Activated T-helper 17 cell treated with anti-CD3 and anti-CD28 coated beads, Interleukin-2, amount 50 U/mL, for 72 hours (primary cell): ENCODE measurements around the gene AQP9. TPM values are rescaled to one million over a fixed set of nuclear protein-coding genes. Genes with fewer than 3 reads are reported as not detected.
A peak's percentile ranks its signal among the peaks of the same experiment; 100 is the strongest.
"Not testable (repeated sequence)": the region's sequence is repeated elsewhere in the genome, so short reads cannot be mapped to it uniquely, and the experiment has no call there.

Experiments
- ATAC-seq: fragments of 150-1000 bp; cut with Tn5 transposase; replicated peaks from 2 replicates; pipeline ENCODE4 v1.10.0; 2021; ENCODE audit warnings: mild to moderate bottlenecking, moderate library complexity
- H3K27ac Mint-ChIP-seq: one replicate; pipeline ENCODE4 v1.8.0; 2022; ENCODE audit warnings: mixed read lengths
- H3K27me3 Mint-ChIP-seq: one replicate; pipeline ENCODE4 v1.8.0; 2022; ENCODE audit warnings: mixed read lengths
- H3K36me3 Mint-ChIP-seq: one replicate; pipeline ENCODE4 v1.8.0; 2022; ENCODE audit warnings: low read depth, mild to moderate bottlenecking, mixed read lengths
- H3K4me1 Mint-ChIP-seq: one replicate; pipeline ENCODE4 v1.8.0; 2022; ENCODE audit warnings: mixed read lengths
- H3K4me3 Mint-ChIP-seq: one replicate; pipeline ENCODE4 v1.8.0; 2022; ENCODE audit warnings: mild to moderate bottlenecking, mixed read lengths
- H3K9me3 Mint-ChIP-seq: one replicate; pipeline ENCODE4 v1.8.0; 2022; ENCODE audit warnings: mixed read lengths
- total RNA-seq, 2 donors: library from RNA; stranded (reverse); gene quantifications; one replicate each; pipeline ENCODE4 v1.2.3, GENCODE V29; 2022

Gene AQP9
- total RNA-seq, 2 donors from 2014 or later, result not detected

DNA sequence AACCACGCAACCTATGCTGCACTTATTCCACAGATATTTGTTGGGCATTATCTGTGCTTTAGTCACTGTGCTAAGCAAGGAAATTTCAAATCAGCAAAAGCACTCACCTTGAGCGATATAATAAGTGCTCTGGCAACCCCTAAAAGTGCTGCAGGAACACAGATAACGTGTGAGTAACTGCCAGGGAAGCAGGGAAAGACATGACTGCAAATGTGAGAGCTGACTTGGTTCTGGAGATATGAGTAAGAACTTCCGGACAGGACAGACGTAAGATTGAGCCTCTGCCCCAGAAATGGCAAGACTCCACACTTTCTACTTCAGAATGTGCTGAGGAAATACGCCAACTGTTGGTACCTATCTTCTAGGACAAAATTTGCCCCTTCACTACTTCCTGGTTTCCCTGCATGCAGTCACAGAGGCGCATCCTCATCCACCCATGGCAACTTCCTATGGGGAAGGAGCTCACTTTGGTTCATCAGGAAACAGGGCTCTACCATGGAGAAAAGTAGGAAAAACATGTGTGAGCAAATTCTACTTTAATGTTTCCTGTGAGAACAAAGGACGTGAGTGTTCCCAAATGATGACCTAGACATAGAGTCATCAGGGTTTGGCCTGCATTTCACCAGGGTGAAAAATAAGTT is 41.7 kb downstream of the AQP9 start:
- Mint-ChIP-seq H3K27me3 (peaks cover 24% of the 10 kb centered on the region), H3K4me3 (no peak overlapping the region), H3K27ac (no peak overlapping the region), H3K36me3 (no peaks in the 10 kb centered on the region), H3K9me3 (no peaks in the 10 kb centered on the region), H3K4me1 (no peaks in the 10 kb centered on the region)
- ATAC-seq, result no peak

DNA sequence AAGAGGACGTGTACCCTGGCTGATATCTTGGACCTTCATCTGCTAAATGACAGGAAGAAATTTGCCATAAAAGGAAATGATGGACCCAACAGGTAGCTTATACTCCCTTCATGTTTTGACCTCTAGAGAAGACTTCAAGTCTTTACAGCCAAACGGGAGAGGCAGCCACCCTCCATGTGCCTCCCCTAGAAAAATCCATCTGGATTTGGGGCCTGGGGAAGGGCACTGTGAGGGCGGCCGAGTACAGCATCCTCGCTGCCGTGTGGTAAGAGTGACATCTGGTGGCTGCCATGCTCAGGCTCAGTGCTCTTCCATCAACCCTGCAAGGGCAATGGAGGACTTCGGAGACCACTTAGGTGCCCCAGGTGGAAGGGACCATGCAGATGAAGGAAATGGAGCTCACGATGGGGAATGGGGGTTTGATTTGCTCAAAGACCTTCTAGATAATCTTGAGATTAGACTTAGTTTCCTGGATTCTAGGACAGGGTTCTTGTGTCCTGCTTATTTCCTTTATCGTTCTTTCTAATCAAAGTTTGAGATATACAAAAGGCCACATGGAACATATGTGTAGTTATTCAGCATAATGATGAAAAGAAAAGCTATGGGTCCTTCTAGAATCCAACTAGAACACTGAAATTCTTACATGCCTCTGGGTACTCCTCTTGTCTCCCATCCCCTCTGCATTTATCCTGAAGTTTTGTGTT is 44.4 kb downstream of the AQP9 start:
- H3K27ac Mint-ChIP-seq, result no peak overlapping the region
- no peaks in the 10 kb centered on the region for H3K4me1 Mint-ChIP-seq
- ATAC-seq, result peak; percentile 74
- no peaks in the 10 kb centered on the region for H3K9me3 Mint-ChIP-seq
- no peak overlapping the region for H3K4me3 Mint-ChIP-seq
- H3K27me3 Mint-ChIP-seq, result peaks cover 29% of the 10 kb centered on the region
- H3K36me3 Mint-ChIP-seq, result no peaks in the 10 kb centered on the region

DNA sequence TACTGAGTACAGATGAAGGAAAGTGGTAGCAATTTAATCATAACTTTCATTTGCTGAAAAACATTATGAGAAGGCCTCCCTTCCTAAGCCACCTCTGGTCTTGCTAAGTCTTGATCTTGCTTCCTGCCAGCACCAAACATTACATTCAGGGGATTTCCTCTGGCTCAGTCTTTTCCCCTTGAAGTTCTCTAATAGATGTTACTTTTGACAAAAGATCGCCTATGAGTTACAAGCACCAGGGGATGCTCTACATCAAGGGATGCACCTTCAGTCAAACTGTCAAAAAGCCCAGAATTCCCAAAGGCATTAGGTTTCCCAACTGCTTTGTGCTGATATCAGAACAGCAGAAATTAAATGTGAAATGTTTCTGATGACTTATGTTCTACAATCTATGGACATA is 47.3 kb downstream of the AQP9 start:
- Mint-ChIP-seq H3K27me3 (peaks cover 35% of the 10 kb centered on the region), H3K4me3 (no peak overlapping the region), H3K36me3 (no peaks in the 10 kb centered on the region), H3K4me1 (no peaks in the 10 kb centered on the region), H3K27ac (no peak overlapping the region), H3K9me3 (no peaks in the 10 kb centered on the region)
- no peak for ATAC-seq

DNA sequence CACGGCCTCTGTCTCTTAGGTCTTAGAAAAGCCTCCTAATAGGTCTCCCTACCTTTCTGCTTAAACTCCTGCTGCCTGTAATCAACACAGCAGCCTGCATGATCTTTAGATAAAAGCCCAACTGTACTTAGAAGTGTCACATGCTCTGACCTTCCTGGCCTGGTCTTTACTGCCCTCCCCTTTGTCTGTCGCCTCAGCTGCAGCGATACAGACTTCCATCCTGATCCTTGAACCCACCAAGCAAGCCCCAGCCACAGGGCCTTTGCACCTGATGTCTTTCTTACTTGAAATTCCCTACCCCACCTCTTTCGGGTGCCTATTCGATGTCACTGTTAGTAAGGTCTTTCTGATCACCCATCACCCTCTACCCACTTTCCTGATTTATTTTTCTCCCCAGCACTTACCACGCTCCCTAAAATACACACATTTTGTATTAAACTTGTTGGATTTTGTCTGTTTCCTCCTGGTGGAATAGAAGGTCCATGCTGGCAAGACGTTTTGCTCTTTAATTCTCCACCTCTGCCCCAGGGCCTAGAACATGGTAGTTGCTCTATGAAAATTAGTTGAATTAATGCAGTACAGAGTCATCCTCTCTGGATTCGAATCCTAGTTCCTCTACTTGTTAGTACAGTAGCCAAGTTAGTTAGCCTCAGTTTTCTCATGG is 51.1 kb downstream of the AQP9 start:
- H3K9me3 Mint-ChIP-seq, result no peaks in the 10 kb centered on the region
- no peaks in the 10 kb centered on the region for H3K36me3 Mint-ChIP-seq
- no peak overlapping the region for H3K27ac Mint-ChIP-seq
- no peaks in the 10 kb centered on the region for H3K4me1 Mint-ChIP-seq
- peaks cover 28% of the 10 kb centered on the region for H3K27me3 Mint-ChIP-seq
- no peak overlapping the region for H3K4me3 Mint-ChIP-seq
- no peak for ATAC-seq

DNA sequence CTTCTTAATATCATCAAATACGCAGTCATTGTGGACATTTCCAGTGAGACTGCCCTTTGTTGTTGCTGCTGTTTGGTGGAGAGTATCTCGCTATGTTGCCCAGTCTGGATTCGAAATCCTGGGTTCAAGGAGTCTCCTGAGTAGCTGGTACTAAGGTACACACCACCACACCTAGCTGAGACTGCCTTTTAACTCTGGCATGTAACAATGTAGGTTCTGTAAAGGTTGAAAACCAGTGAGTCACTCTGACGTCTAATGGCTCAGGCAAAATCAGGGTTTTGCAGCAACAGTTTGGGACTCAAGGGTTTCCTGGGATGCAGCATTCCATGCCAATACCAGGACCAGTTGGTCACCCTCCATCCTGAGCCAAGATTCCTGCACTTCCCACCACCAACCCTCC is 52.2 kb downstream of the AQP9 start:
- Mint-ChIP-seq H3K27ac (no peak overlapping the region), H3K4me1 (no peaks in the 10 kb centered on the region), H3K9me3 (no peaks in the 10 kb centered on the region), H3K36me3 (no peaks in the 10 kb centered on the region), H3K4me3 (no peak overlapping the region), H3K27me3 (peaks cover 34% of the 10 kb centered on the region)
- no peak for ATAC-seq

DNA sequence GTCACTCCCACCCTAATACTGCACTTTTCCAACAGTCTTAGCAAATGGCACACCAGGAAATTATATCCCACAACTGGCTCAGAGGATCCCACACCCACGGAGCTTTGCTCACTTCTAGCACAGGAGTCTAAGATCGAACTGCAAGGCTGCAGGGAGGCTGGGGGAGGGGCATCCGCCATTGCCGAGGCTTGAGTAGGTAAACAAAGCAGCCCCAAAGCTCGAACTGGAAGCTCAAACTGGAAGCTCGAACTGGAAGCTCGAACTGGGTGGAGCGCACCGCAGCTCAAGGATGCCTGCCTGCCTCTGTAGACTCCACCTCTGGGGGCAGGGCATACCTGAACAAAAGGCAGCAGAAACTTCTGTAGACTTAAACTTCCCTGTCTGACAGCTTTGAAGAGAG is 55.5 kb downstream of the AQP9 start:
- peaks cover 36% of the 10 kb centered on the region for H3K27me3 Mint-ChIP-seq
- H3K27ac Mint-ChIP-seq, H3K4me1 Mint-ChIP-seq, H3K9me3 Mint-ChIP-seq, H3K36me3 Mint-ChIP-seq, ATAC-seq, H3K4me3 Mint-ChIP-seq: not testable (repeated sequence)

DNA sequence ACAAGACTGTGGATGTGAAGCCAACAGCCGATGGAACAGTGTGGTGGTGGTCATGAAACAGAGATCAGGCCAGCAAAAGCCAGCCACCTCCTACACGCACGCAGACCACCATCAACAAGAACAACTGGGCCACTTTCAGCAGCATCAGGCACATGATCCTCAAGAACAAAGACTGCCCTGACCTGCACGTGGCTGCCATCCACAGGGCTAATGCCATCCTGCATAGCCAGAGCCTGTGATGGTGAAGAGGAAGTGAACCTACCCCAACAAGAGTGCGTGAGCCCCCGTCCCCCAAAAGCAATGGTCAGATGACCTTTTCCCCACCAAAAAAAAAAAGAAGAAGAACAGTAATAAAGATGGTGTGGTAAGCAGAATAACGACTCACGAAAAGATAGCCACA is 62.6 kb downstream of the AQP9 start:
- ATAC-seq, result no peak
- Mint-ChIP-seq H3K36me3 (no peaks in the 10 kb centered on the region), H3K27ac (no peak overlapping the region), H3K4me1 (no peaks in the 10 kb centered on the region), H3K9me3 (peaks cover 5% of the 10 kb centered on the region), H3K27me3 (peaks cover 13% of the 10 kb centered on the region), H3K4me3 (no peak overlapping the region)

DNA sequence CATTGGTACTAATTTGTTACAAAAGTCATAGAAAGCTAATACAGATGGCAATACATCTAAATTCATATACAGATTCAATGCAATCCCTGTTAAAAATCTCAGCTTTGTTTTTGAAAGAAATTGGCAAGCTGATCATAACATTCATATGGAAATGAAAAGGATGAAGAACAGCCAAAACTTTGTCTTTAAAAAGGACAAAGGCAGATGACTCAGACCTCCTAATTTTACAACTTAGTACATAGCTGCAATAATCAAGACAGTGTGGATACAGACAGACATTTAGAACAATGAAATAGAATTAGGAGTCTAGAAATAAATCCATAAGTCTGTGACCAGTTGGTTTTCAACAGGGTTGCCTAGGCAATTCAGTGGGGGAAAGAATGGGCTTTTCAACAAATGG is 63.3 kb downstream of the AQP9 start:
- Mint-ChIP-seq H3K9me3 (peaks cover 5% of the 10 kb centered on the region), H3K4me1 (no peaks in the 10 kb centered on the region), H3K27me3 (peaks cover 9% of the 10 kb centered on the region), H3K4me3 (no peak overlapping the region), H3K27ac (no peak overlapping the region), H3K36me3 (no peaks in the 10 kb centered on the region)
- ATAC-seq, result no peak

DNA sequence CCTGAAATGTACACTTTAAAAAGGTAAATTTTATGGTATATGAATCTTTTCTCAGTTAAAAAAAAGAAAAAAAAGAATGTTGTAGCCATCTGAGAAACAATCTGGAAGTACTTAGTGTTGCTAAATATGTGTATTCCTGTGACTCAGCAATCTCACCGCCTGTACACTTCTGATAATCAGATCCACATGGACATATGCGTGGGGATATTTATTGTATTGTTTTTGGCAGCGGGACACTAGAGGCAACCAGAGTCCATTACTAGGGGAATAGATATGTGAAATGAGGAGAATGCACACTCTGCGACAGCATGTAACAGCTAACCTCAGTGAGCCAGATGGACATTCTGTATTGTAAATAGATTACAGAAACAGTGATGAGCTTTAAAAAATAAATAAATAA is 65.4 kb downstream of the AQP9 start:
- Mint-ChIP-seq H3K4me1 (no peaks in the 10 kb centered on the region), H3K4me3 (no peak overlapping the region), H3K27ac (no peak overlapping the region), H3K27me3 (no peaks in the 10 kb centered on the region), H3K9me3 (no peaks in the 10 kb centered on the region), H3K36me3 (no peaks in the 10 kb centered on the region)
- no peak for ATAC-seq

DNA sequence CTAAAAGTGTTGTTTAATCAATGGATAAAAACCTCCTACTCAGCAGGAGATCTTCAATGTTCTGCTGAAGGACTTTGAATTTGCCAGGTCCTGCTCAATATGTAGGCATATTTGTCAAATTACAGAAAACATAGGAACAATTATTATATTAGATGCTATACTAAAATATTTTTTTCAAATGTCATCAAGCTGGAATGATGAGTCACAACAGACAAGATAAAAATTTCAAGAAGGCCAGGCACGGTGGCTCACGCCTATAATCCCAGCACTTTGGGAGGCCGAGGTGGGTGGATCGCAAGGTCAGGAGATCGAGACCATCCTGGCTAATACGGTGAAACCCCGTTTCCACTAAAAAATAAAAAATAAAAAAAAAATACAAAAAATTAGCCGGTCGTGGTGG is 68.0 kb downstream of the AQP9 start:
- no peak for ATAC-seq
- Mint-ChIP-seq H3K4me1 (no peaks in the 10 kb centered on the region), H3K27ac (no peak overlapping the region), H3K4me3 (no peak overlapping the region), H3K27me3 (no peaks in the 10 kb centered on the region), H3K9me3 (no peaks in the 10 kb centered on the region), H3K36me3 (no peaks in the 10 kb centered on the region)

DNA sequence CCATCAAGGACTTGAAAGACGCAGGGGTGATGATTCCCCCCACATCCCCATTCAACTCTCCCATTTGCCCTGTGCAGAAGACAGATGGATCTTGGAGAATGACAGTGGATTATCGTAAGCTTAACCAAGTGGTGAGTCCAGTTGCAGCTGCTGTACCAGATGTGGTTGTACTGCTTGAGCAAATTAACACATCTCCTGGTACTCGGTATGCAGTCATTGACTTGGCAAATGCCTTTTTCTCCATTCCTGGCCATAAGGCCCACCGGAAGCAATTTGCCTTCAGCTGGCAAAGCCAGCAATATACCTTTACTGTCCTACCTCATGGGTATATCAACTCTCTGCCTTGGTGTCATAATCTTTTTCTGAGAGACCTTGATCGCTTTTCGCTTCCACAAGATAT is 70.0 kb downstream of the AQP9 start:
- not testable (repeated sequence) for H3K4me3 Mint-ChIP-seq, ATAC-seq, H3K4me1 Mint-ChIP-seq, H3K27ac Mint-ChIP-seq, H3K27me3 Mint-ChIP-seq, H3K36me3 Mint-ChIP-seq, H3K9me3 Mint-ChIP-seq

DNA sequence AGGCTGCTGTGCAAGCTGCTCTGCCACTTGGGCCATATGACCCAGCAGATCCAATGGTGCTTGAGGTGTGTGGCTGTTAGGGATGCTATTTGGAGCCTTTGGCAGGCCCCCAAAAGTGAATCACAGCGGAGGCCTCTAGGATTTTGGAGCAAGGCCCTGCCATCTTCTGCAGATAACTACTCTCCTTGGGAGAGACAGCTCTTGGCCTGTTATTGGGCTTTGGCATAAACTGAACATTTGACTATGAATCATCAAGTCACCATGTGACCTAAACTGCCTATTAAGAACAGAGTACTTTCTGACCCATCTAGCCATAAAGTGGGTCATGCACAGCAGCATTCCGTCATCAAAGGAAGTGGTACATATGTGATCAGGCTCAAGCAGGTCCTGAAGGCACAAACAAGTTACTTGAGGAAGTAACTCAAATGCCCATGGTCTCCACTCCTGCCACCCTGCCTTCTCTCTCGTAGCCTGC is 70.9 kb downstream of the AQP9 start:
- peak overlapping the region; percentile 42 for H3K4me3 Mint-ChIP-seq
- H3K36me3 Mint-ChIP-seq, H3K27me3 Mint-ChIP-seq, H3K9me3 Mint-ChIP-seq, H3K4me1 Mint-ChIP-seq: not testable (repeated sequence)
- peak; percentile 97 for ATAC-seq
- peak overlapping the region; percentile 68 for H3K27ac Mint-ChIP-seq

DNA sequence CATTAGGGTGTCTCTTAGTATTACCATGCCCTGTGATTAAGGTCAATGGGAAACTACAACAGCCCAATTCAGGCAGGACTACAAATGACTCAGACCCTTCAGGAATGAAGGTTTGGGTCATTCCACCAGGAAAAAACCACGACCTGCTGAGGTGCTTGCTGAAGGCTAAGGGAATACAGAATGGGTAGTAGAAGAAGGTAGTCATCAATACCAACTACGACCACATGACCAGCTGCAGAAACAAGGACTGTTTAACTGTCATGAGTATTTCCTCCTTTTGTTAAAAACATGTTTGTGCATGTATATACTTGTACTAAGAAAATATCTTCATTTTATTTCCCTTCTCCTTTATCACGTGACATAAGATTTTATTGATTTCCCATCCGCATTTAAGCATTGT is 71.8 kb downstream of the AQP9 start:
- Mint-ChIP-seq H3K4me3 (peak overlapping the region; percentile 42), H3K27ac (peak overlapping the region; percentile 68)
- H3K4me1 Mint-ChIP-seq, H3K27me3 Mint-ChIP-seq, H3K36me3 Mint-ChIP-seq, H3K9me3 Mint-ChIP-seq, ATAC-seq: not testable (repeated sequence)

DNA sequence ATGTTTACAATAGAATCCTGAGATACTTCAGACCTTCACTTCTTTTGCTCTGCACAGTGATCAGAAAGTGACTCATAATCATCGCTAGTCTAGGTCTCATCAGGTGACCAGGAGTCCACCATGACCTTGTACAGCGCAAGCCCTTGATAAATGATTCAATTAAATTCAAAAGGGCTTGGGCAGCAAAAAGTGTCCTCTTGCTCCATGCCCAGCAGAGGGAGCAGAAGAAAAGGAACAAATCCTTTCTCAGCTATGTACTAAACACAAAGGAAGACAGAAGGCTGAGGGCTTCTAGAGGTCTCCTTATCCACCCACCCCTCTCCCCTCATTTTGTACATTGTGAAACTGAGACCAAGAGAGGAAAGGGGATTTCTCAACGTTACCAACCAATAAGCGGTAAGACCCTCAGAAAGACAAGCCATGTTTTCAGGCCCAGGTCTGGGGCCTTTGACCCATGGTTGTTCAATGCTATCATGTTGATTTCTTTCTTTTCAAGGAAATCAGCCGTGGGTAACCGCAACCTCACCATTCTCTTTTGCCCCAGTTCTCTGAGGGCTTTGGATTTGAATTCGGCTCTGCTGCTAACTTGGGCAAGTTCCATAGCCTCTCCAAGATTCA is 74.8 kb downstream of the AQP9 start:
- Mint-ChIP-seq H3K9me3 (no peaks in the 10 kb centered on the region), H3K36me3 (no peaks in the 10 kb centered on the region), H3K4me1 (no peaks in the 10 kb centered on the region), H3K4me3 (no peak overlapping the region), H3K27me3 (no peaks in the 10 kb centered on the region), H3K27ac (no peak overlapping the region)
- ATAC-seq, result no peak
